ENCODE data around the gene DIO3. TPM values are rescaled to one million over a fixed set of nuclear protein-coding genes. Genes with fewer than 3 reads are reported as not detected.
A peak's percentile ranks its signal among the peaks of the same experiment; 100 is the strongest.

The DIO3 gene
- total RNA-seq, 1 donor from 2014 or later = 0.51 TPM

GRCh38 chr14:101595349-101595748 lies 34.1 kb downstream of the DIO3 start:
- Mint-ChIP-seq H3K36me3 (ENCODE audit: low read depth) (peaks cover 2% of the 10 kb centered on the region), H3K4me1 (no peaks in the 10 kb centered on the region), H3K9me3 (peaks cover 11% of the 10 kb centered on the region), H3K4me3 (no peak overlapping the region), H3K27ac (ENCODE audit: unreplicated experiment) (no peak overlapping the region), H3K27me3 (ENCODE audit: low read depth) (no peaks in the 10 kb centered on the region)
- no peak for DNase-seq (ENCODE audit: low read depth, low spot score)
- TF ChIP-seq CTCF (conservative IDR thresholded peaks at IDR 0.05) = no peak

GRCh38 chr14:101595887-101596721 lies 34.8 kb downstream of the DIO3 start:
- Mint-ChIP-seq H3K27ac (ENCODE audit: unreplicated experiment) (peak overlapping the region; percentile 83), H3K36me3 (ENCODE audit: low read depth) (peaks cover 2% of the 10 kb centered on the region), H3K27me3 (ENCODE audit: low read depth) (no peaks in the 10 kb centered on the region), H3K4me1 (no peaks in the 10 kb centered on the region), H3K9me3 (peaks cover 11% of the 10 kb centered on the region), H3K4me3 (no peak overlapping the region)
- no peak for DNase-seq (ENCODE audit: low read depth, low spot score)
- TF ChIP-seq CTCF (conservative IDR thresholded peaks at IDR 0.05) = no peak

GRCh38 chr14:101596742-101597141 lies 35.4 kb downstream of the DIO3 start:
- no peak overlapping the region for H3K4me3 Mint-ChIP-seq
- TF ChIP-seq CTCF (conservative IDR thresholded peaks at IDR 0.05) = no peak
- no peak for DNase-seq (ENCODE audit: low read depth, low spot score)
- H3K9me3 Mint-ChIP-seq = peaks cover 11% of the 10 kb centered on the region
- H3K27ac Mint-ChIP-seq (ENCODE audit: unreplicated experiment) = no peak overlapping the region
- peaks cover 2% of the 10 kb centered on the region for H3K36me3 Mint-ChIP-seq (ENCODE audit: low read depth)
- no peaks in the 10 kb centered on the region for H3K27me3 Mint-ChIP-seq (ENCODE audit: low read depth)
- no peaks in the 10 kb centered on the region for H3K4me1 Mint-ChIP-seq

GRCh38 chr14:101598159-101598558 lies 36.9 kb downstream of the DIO3 start:
- Mint-ChIP-seq H3K27ac (ENCODE audit: unreplicated experiment) (no peak overlapping the region), H3K4me1 (no peaks in the 10 kb centered on the region), H3K4me3 (no peak overlapping the region), H3K36me3 (ENCODE audit: low read depth) (peaks cover 2% of the 10 kb centered on the region), H3K9me3 (peaks cover 11% of the 10 kb centered on the region), H3K27me3 (ENCODE audit: low read depth) (no peaks in the 10 kb centered on the region)
- TF ChIP-seq CTCF (conservative IDR thresholded peaks at IDR 0.05) = no peak
- DNase-seq (ENCODE audit: low read depth, low spot score) = no peak

GRCh38 chr14:101598571-101599233 lies 37.4 kb downstream of the DIO3 start:
- no peak for TF ChIP-seq CTCF (conservative IDR thresholded peaks at IDR 0.05)
- Mint-ChIP-seq H3K36me3 (ENCODE audit: low read depth) (peaks cover 2% of the 10 kb centered on the region), H3K27me3 (ENCODE audit: low read depth) (no peaks in the 10 kb centered on the region), H3K9me3 (peaks cover 9% of the 10 kb centered on the region), H3K4me3 (no peak overlapping the region), H3K4me1 (no peaks in the 10 kb centered on the region), H3K27ac (ENCODE audit: unreplicated experiment) (no peak overlapping the region)
- no peak for DNase-seq (ENCODE audit: low read depth, low spot score)

All from neural crest cell (in vitro differentiated cells).